Middle frontal gyrus (tissue), 1 donor: ENCODE measurements around the gene ELP6.
"Not testable (repeated sequence)": the region's sequence is repeated elsewhere in the genome, so short reads cannot be mapped to it uniquely, and the experiment has no call there.

Experiments used
- DNase-seq: peaks from one replicate; pipeline ENCODE4 v3.0.0-alpha.2; 2015; ENCODE audit warnings: low spot score; ENCODE audit errors: extremely low spot score

Gene ELP6

GRCh38 chr3:47464588-47464987, 48.9 kb downstream of the ELP6 start:
- DNase-seq = no peak

GRCh38 chr3:47459534-47460085, 53.9 kb downstream of the ELP6 start:
- DNase-seq = not testable (repeated sequence)

GRCh38 chr3:47456984-47457383, 56.5 kb downstream of the ELP6 start:
- no peak for DNase-seq

GRCh38 chr3:47455806-47456452, 57.6 kb downstream of the ELP6 start:
- DNase-seq = no peak

GRCh38 chr3:47452453-47453215, 60.9 kb downstream of the ELP6 start:
- no peak for DNase-seq
